ENCODE measurements around the gene THBS1. TPM values are rescaled to one million over a fixed set of nuclear protein-coding genes. Genes with fewer than 3 reads are reported as not detected.

Gene THBS1
- polyA plus RNA-seq, 2 donors, result 6.8 to 20.4 TPM

- no peaks in the 10 kb centered on the region for H3K9me3 ChIP-seq (ENCODE audit: control insufficient read depth in 2 of 2, insufficient read depth in 1 of 2, low read depth in 1 of 2, low read length in 1 of 2)
- H3K27me3 ChIP-seq (ENCODE audit: control insufficient read depth in 1 of 2, insufficient read depth in 2 of 2, low read length in 2 of 2), result no peaks in the 10 kb centered on the region
- H3K36me3 ChIP-seq (ENCODE audit: control insufficient read depth in 2 of 2, insufficient read depth in 2 of 2, low read length in 1 of 2), result peaks cover 0 to 10% of the 10 kb centered on the region in 2 donors
- no peaks in the 10 kb centered on the region for H3K4me1 ChIP-seq (ENCODE audit: control insufficient read depth in 2 of 2, insufficient read depth in 2 of 2, low read length in 1 of 2)
- peak overlapping the region; percentile 57 to 60 for H3K4me3 ChIP-seq (ENCODE audit: low read depth in 1 of 2, low read length in 2 of 2)
- WGBS, 2 donors, result 7 to 11% methylated on average over 17 to 18 of the region's 18 CpGs
- peak overlapping the region; percentile 91 to 92 for H3K27ac ChIP-seq (ENCODE audit: low read depth in 2 of 2, low read length in 1 of 2)
Observed at GRCh38 chr15:39581242-39581792, 438 bp downstream of the THBS1 start.

- peaks cover 0 to 13% of the 10 kb centered on the region in 2 donors for H3K36me3 ChIP-seq (ENCODE audit: control insufficient read depth in 2 of 2, insufficient read depth in 2 of 2, low read length in 1 of 2)
- WGBS, 2 donors, result 56 to 58% methylated on average over 13 of the region's 13 CpGs
- no peaks in the 10 kb centered on the region for H3K4me1 ChIP-seq (ENCODE audit: control insufficient read depth in 2 of 2, insufficient read depth in 2 of 2, low read length in 1 of 2)
- H3K27ac ChIP-seq (ENCODE audit: low read depth in 2 of 2, low read length in 1 of 2), result peak overlapping the region; percentile 91 to 92
- H3K9me3 ChIP-seq (ENCODE audit: control insufficient read depth in 2 of 2, insufficient read depth in 1 of 2, low read depth in 1 of 2, low read length in 1 of 2), result no peaks in the 10 kb centered on the region
- H3K4me3 ChIP-seq (ENCODE audit: low read depth in 1 of 2, low read length in 2 of 2), result peak overlapping the region; percentile 57 to 60
- no peaks in the 10 kb centered on the region for H3K27me3 ChIP-seq (ENCODE audit: control insufficient read depth in 1 of 2, insufficient read depth in 2 of 2, low read length in 2 of 2)
Observed at GRCh38 chr15:39581793-39582285, 960 bp downstream of the THBS1 start.

- Histone ChIP-seq H3K9me3 (ENCODE audit: control insufficient read depth in 2 of 2, insufficient read depth in 1 of 2, low read depth in 1 of 2, low read length in 1 of 2) (no peaks in the 10 kb centered on the region), H3K4me3 (ENCODE audit: low read depth in 1 of 2, low read length in 2 of 2) (peak overlapping the region; percentile 57 to 60), H3K27ac (ENCODE audit: low read depth in 2 of 2, low read length in 1 of 2) (peak overlapping the region; percentile 57 to 92), H3K36me3 (ENCODE audit: control insufficient read depth in 2 of 2, insufficient read depth in 2 of 2, low read length in 1 of 2) (peaks cover 0 to 16% of the 10 kb centered on the region in 2 donors), H3K4me1 (ENCODE audit: control insufficient read depth in 2 of 2, insufficient read depth in 2 of 2, low read length in 1 of 2) (no peaks in the 10 kb centered on the region), H3K27me3 (ENCODE audit: control insufficient read depth in 1 of 2, insufficient read depth in 2 of 2, low read length in 2 of 2) (no peaks in the 10 kb centered on the region)
- WGBS, 2 donors, result 57 to 66% methylated on average over 20 of the region's 20 CpGs
Observed at GRCh38 chr15:39582286-39582976, 1.6 kb downstream of the THBS1 start.

- Histone ChIP-seq H3K36me3 (ENCODE audit: control insufficient read depth in 2 of 2, insufficient read depth in 2 of 2, low read length in 1 of 2) (peaks cover 0 to 21% of the 10 kb centered on the region in 2 donors), H3K27ac (ENCODE audit: low read depth in 2 of 2, low read length in 1 of 2) (peak overlapping the region in 1 of 2 donors; percentile 57), H3K9me3 (ENCODE audit: control insufficient read depth in 2 of 2, insufficient read depth in 1 of 2, low read depth in 1 of 2, low read length in 1 of 2) (no peaks in the 10 kb centered on the region), H3K4me3 (ENCODE audit: low read depth in 1 of 2, low read length in 2 of 2) (peak overlapping the region in 1 of 2 donors; percentile 60), H3K4me1 (ENCODE audit: control insufficient read depth in 2 of 2, insufficient read depth in 2 of 2, low read length in 1 of 2) (no peaks in the 10 kb centered on the region), H3K27me3 (ENCODE audit: control insufficient read depth in 1 of 2, insufficient read depth in 2 of 2, low read length in 2 of 2) (no peaks in the 10 kb centered on the region)
- WGBS, 2 donors, result 65 to 66% methylated on average over 4 of the region's 4 CpGs
Observed at GRCh38 chr15:39582977-39583595, 2.2 kb downstream of the THBS1 start.

GRCh38 chr15:39583596-39584265 is 2.9 kb downstream of the THBS1 start:
- Histone ChIP-seq H3K36me3 (ENCODE audit: control insufficient read depth in 2 of 2, insufficient read depth in 2 of 2, low read length in 1 of 2) (peaks cover 0 to 27% of the 10 kb centered on the region in 2 donors), H3K4me1 (ENCODE audit: control insufficient read depth in 2 of 2, insufficient read depth in 2 of 2, low read length in 1 of 2) (no peaks in the 10 kb centered on the region), H3K4me3 (ENCODE audit: low read depth in 1 of 2, low read length in 2 of 2) (peak overlapping the region in 1 of 2 donors; percentile 60), H3K9me3 (ENCODE audit: control insufficient read depth in 2 of 2, insufficient read depth in 1 of 2, low read depth in 1 of 2, low read length in 1 of 2) (no peaks in the 10 kb centered on the region), H3K27ac (ENCODE audit: low read depth in 2 of 2, low read length in 1 of 2) (peak overlapping the region in 1 of 2 donors; percentile 29), H3K27me3 (ENCODE audit: control insufficient read depth in 1 of 2, insufficient read depth in 2 of 2, low read length in 2 of 2) (no peaks in the 10 kb centered on the region)
- WGBS, 2 donors, result 78 to 80% methylated on average over 13 of the region's 13 CpGs

- peaks cover 3 to 32% of the 10 kb centered on the region in 2 donors for H3K36me3 ChIP-seq (ENCODE audit: control insufficient read depth in 2 of 2, insufficient read depth in 2 of 2, low read length in 1 of 2)
- 74 to 79% methylated on average over 7 of the region's 7 CpGs for WGBS, 2 donors
- H3K27me3 ChIP-seq (ENCODE audit: control insufficient read depth in 1 of 2, insufficient read depth in 2 of 2, low read length in 2 of 2), result no peaks in the 10 kb centered on the region
- no peak overlapping the region for H3K27ac ChIP-seq (ENCODE audit: low read depth in 2 of 2, low read length in 1 of 2)
- H3K4me3 ChIP-seq (ENCODE audit: low read depth in 1 of 2, low read length in 2 of 2), result peak overlapping the region in 1 of 2 donors; percentile 60
- H3K4me1 ChIP-seq (ENCODE audit: control insufficient read depth in 2 of 2, insufficient read depth in 2 of 2, low read length in 1 of 2), result peaks cover 0 to 2% of the 10 kb centered on the region in 2 donors
- H3K9me3 ChIP-seq (ENCODE audit: control insufficient read depth in 2 of 2, insufficient read depth in 1 of 2, low read depth in 1 of 2, low read length in 1 of 2), result no peaks in the 10 kb centered on the region
Observed at GRCh38 chr15:39584266-39584659, 3.4 kb downstream of the THBS1 start.

- H3K4me1 ChIP-seq (ENCODE audit: control insufficient read depth in 2 of 2, insufficient read depth in 2 of 2, low read length in 1 of 2), result peaks cover 2% of the 10 kb centered on the region in 2 donors
- WGBS, 2 donors, result 60 to 68% methylated on average over 3 of the region's 3 CpGs
- H3K4me3 ChIP-seq (ENCODE audit: low read depth in 1 of 2, low read length in 2 of 2), result no peak overlapping the region
- H3K36me3 ChIP-seq (ENCODE audit: control insufficient read depth in 2 of 2, insufficient read depth in 2 of 2, low read length in 1 of 2), result peaks cover 3 to 34% of the 10 kb centered on the region in 2 donors
- no peaks in the 10 kb centered on the region for H3K27me3 ChIP-seq (ENCODE audit: control insufficient read depth in 1 of 2, insufficient read depth in 2 of 2, low read length in 2 of 2)
- H3K9me3 ChIP-seq (ENCODE audit: control insufficient read depth in 2 of 2, insufficient read depth in 1 of 2, low read depth in 1 of 2, low read length in 1 of 2), result no peaks in the 10 kb centered on the region
- H3K27ac ChIP-seq (ENCODE audit: low read depth in 2 of 2, low read length in 1 of 2), result no peak overlapping the region
Observed at GRCh38 chr15:39584662-39585388, 3.9 kb downstream of the THBS1 start.

GRCh38 chr15:39585389-39585841 is 4.5 kb downstream of the THBS1 start:
- Histone ChIP-seq H3K27me3 (ENCODE audit: control insufficient read depth in 1 of 2, insufficient read depth in 2 of 2, low read length in 2 of 2) (no peaks in the 10 kb centered on the region), H3K27ac (ENCODE audit: low read depth in 2 of 2, low read length in 1 of 2) (no peak overlapping the region), H3K9me3 (ENCODE audit: control insufficient read depth in 2 of 2, insufficient read depth in 1 of 2, low read depth in 1 of 2, low read length in 1 of 2) (no peaks in the 10 kb centered on the region), H3K36me3 (ENCODE audit: control insufficient read depth in 2 of 2, insufficient read depth in 2 of 2, low read length in 1 of 2) (peaks cover 3 to 35% of the 10 kb centered on the region in 2 donors), H3K4me3 (ENCODE audit: low read depth in 1 of 2, low read length in 2 of 2) (no peak overlapping the region), H3K4me1 (ENCODE audit: control insufficient read depth in 2 of 2, insufficient read depth in 2 of 2, low read length in 1 of 2) (peaks cover 2% of the 10 kb centered on the region in 2 donors)
- 83 to 85% methylated on average over 4 of the region's 4 CpGs for WGBS, 2 donors

GRCh38 chr15:39585871-39586301 is 5.0 kb downstream of the THBS1 start:
- Histone ChIP-seq H3K27ac (ENCODE audit: low read depth in 2 of 2, low read length in 1 of 2) (no peak overlapping the region), H3K36me3 (ENCODE audit: control insufficient read depth in 2 of 2, insufficient read depth in 2 of 2, low read length in 1 of 2) (peaks cover 3 to 35% of the 10 kb centered on the region in 2 donors)

More at GRCh38 chr15:39585871-39586301, 5.0 kb downstream of the THBS1 start:
- no peak overlapping the region for H3K4me3 ChIP-seq (ENCODE audit: low read depth in 1 of 2, low read length in 2 of 2)
- H3K27me3 ChIP-seq (ENCODE audit: control insufficient read depth in 1 of 2, insufficient read depth in 2 of 2, low read length in 2 of 2), result no peaks in the 10 kb centered on the region
- H3K4me1 ChIP-seq (ENCODE audit: control insufficient read depth in 2 of 2, insufficient read depth in 2 of 2, low read length in 1 of 2), result peaks cover 2% of the 10 kb centered on the region in 2 donors
- no peaks in the 10 kb centered on the region for H3K9me3 ChIP-seq (ENCODE audit: control insufficient read depth in 2 of 2, insufficient read depth in 1 of 2, low read depth in 1 of 2, low read length in 1 of 2)
- WGBS, 2 donors, result 70 to 75% methylated on average over 4 of the region's 4 CpGs

All from esophagus (tissue), 2 donors.